Naive thymus-derived CD8-positive, alpha-beta T cell (primary cell): Measurements from ENCODE around the gene CGREF1. TPM values are rescaled to one million over a fixed set of nuclear protein-coding genes. Genes with fewer than 3 reads are reported as not detected.
A peak's percentile ranks its signal among the peaks of the same experiment; 100 is the strongest.

Experiments used
- ATAC-seq, 2 donors: fragments of 150-1000 bp; cut with Tn5 transposase in 1 of 2; sonication (Bioruptor Pico), chemical (Tn5 transposase) in 1 of 2; 1 replicate in 1 of 2; 2 replicates in 1 of 2; pipeline ENCODE4 v1.10.0; 2021; ENCODE audit warnings: mild to moderate bottlenecking in 2 of 2, moderate library complexity in 2 of 2
- POLR2A ChIA-PET: fragments of 350-600 bp; sonication (Branson Sonifier 250); formaldehyde crosslinking; loops from one replicate; lab custom pipeline; 2021; ENCODE audit warnings: antibody characterized with exemption; lab: Charles Lee
- DNase-seq, 10 donors: peaks; one replicate each; pipeline versions ENCODE4 v3.0.0 to v3.0.0-alpha.2; 2020 to 2022
- H3K27ac Mint-ChIP-seq, 10 donors: one replicate each; pipeline ENCODE4 v1.8.0; 2020 to 2022; ENCODE audit warnings: mild to moderate bottlenecking in 10 of 10, mixed read lengths in 10 of 10, moderate library complexity in 4 of 10, inconsistent platforms in 1 of 10
- H3K27me3 Mint-ChIP-seq, 5 donors: one replicate each; pipeline ENCODE4 v1.8.0; 2021 to 2022; ENCODE audit warnings: mixed read lengths in 5 of 5
- H3K36me3 Mint-ChIP-seq, 3 donors: one replicate each; pipeline ENCODE4 v1.8.0; 2020 to 2022; ENCODE audit warnings: mixed read lengths in 3 of 3, mild to moderate bottlenecking in 2 of 3, inconsistent platforms in 1 of 3
- H3K4me1 Mint-ChIP-seq, 4 donors: one replicate each; pipeline ENCODE4 v1.8.0; 2021 to 2022; ENCODE audit warnings: mixed read lengths in 4 of 4
- H3K4me3 Mint-ChIP-seq, 10 donors: one replicate each; pipeline ENCODE4 v1.8.0; 2020 to 2022; ENCODE audit warnings: mild to moderate bottlenecking in 10 of 10, mixed read lengths in 10 of 10, moderate library complexity in 6 of 10, inconsistent platforms in 1 of 10
- H3K9me3 Mint-ChIP-seq, 9 donors: one replicate each; pipeline ENCODE4 v1.8.0; 2020 to 2022; ENCODE audit warnings: mixed read lengths in 9 of 9, mild to moderate bottlenecking in 3 of 9, inconsistent platforms in 1 of 9, moderate library complexity in 1 of 9
- polyA plus RNA-seq, 3 donors: library from polyadenylated mRNA; unstranded; fragments of 300-500 nt; fragmentation: Illumina TruSeq; gene quantifications; one replicate each; pipeline ENCODE4 v1.2.3, GENCODE V29; 2021
- total RNA-seq, 8 experiments: library from RNA in 2 of 8; stranded (reverse) in 2 of 8; gene quantifications; one replicate each; pipeline ENCODE4 v1.2.3 and lab custom pipeline; 2021 to 2026

Gene CGREF1
- total and polyA plus RNA-seq, 5 experiments from 2014 or later, result 0.22 to 0.69 (median 0.40) TPM

GRCh38 chr2:27091746-27092695 is 26.9 kb downstream of the CGREF1 start:
- no peak overlapping the region for H3K4me3 Mint-ChIP-seq
- DNase-seq, result peak in 1 of 10 donors; percentile 31
- ATAC-seq, result no peak
- H3K9me3 Mint-ChIP-seq, result no peaks in the 10 kb centered on the region
- H3K27me3 Mint-ChIP-seq, result no peaks in the 10 kb centered on the region
- H3K36me3 Mint-ChIP-seq, result peaks cover 0 to 1% (median 0%) of the 10 kb centered on the region in 3 donors
- H3K27ac Mint-ChIP-seq, result peak overlapping the region in 2 of 10 donors; percentile 27 to 28
- peaks cover 4 to 25% (median 24%) of the 10 kb centered on the region in 4 donors for H3K4me1 Mint-ChIP-seq
- POLR2A ChIA-PET, result interaction anchor here (0.7 to 2.6 kb wide), 2 partner anchors 11 to 125 kb away, joined by 3 to 6 read pairs; partner anchors contain the start of gene CAD

- DNase-seq (peak in 1 of 10 donors; percentile 27), ATAC-seq (no peak)
- peaks cover 5 to 24% (median 18%) of the 10 kb centered on the region in 4 donors for H3K4me1 Mint-ChIP-seq
- POLR2A ChIA-PET, result interaction anchor here (2.4 to 12.2 kb wide), 3 partner anchors 8 to 38 kb away, joined by 6 to 197 read pairs (median 7); partner anchors contain the start of genes AGBL5 and OST4
- no peak overlapping the region for H3K4me3 Mint-ChIP-seq
- peaks cover 0 to 1% (median 0%) of the 10 kb centered on the region in 3 donors for H3K36me3 Mint-ChIP-seq
- H3K27me3 Mint-ChIP-seq, result no peaks in the 10 kb centered on the region
- H3K27ac Mint-ChIP-seq, result no peak overlapping the region
- no peaks in the 10 kb centered on the region for H3K9me3 Mint-ChIP-seq
These were observed 29.6 kb downstream of the CGREF1 start for GRCh38 chr2:27089111-27089954.

GRCh38 chr2:27088634-27089033 is 30.3 kb downstream of the CGREF1 start:
- POLR2A ChIA-PET, result interaction anchor here (1.0 to 12.2 kb wide), 3 partner anchors 18 to 191 kb away, joined by 3 to 197 read pairs (median 7); partner anchors contain the start of genes AGBL5 and OST4
- Mint-ChIP-seq H3K9me3 (no peaks in the 10 kb centered on the region), H3K4me1 (peaks cover 7 to 24% (median 18%) of the 10 kb centered on the region in 4 donors), H3K36me3 (peaks cover 0 to 1% (median 0%) of the 10 kb centered on the region in 3 donors), H3K4me3 (peak overlapping the region in 4 of 10 donors; percentile 20 to 74 (median 24)), H3K27me3 (no peaks in the 10 kb centered on the region), H3K27ac (peak overlapping the region in 2 of 10 donors; percentile 50 to 79)
- ATAC-seq (no peak), DNase-seq (peak in 1 of 10 donors; percentile 52)

GRCh38 chr2:27087823-27088410 is 31.0 kb downstream of the CGREF1 start:
- DNase-seq (no peak), ATAC-seq (no peak)
- peaks cover 7 to 24% (median 18%) of the 10 kb centered on the region in 4 donors for H3K4me1 Mint-ChIP-seq
- H3K36me3 Mint-ChIP-seq, result peaks cover 0 to 1% (median 0%) of the 10 kb centered on the region in 3 donors
- peak overlapping the region in 2 of 10 donors; percentile 46 to 66 for H3K27ac Mint-ChIP-seq
- POLR2A ChIA-PET, result interaction anchor here (1.0 to 12.2 kb wide), 5 partner anchors 8 to 192 kb away, joined by 3 to 197 read pairs (median 6); partner anchors contain the start of genes AGBL5, OST4 and PREB
- no peaks in the 10 kb centered on the region for H3K27me3 Mint-ChIP-seq
- no peaks in the 10 kb centered on the region for H3K9me3 Mint-ChIP-seq
- peak overlapping the region in 9 of 10 donors; percentile 74 to 89 (median 84) for H3K4me3 Mint-ChIP-seq

- Mint-ChIP-seq H3K27ac (peak within 1 kb of the TSS; percentile 63 to 93 (median 86)), H3K27me3 (no peaks in the 10 kb centered on the region), H3K4me3 (peak within 1 kb of the TSS; percentile 79 to 89 (median 85)), H3K36me3 (peaks cover 0 to 1% (median 0%) of the 10 kb centered on the region in 3 donors), H3K4me1 (peaks cover 7 to 24% (median 18%) of the 10 kb centered on the region in 4 donors), H3K9me3 (no peaks in the 10 kb centered on the region)
- POLR2A ChIA-PET, result interaction anchor here (0.7 to 12.2 kb wide), 10 partner anchors 9 to 284 kb away, joined by 3 to 197 read pairs (median 5); partner anchors contain the start of genes ABHD1, AGBL5, ATRAID and OST4
- peak in 2 of 10 donors; percentile 11 to 61 for DNase-seq
- no peak for ATAC-seq
These were observed 32.0 kb downstream of the CGREF1 start, which contains the start of gene KHK for GRCh38 chr2:27086724-27087593. KHK (plus strand) TSS chr2:27086772; CDS start chr2:27087260, 488 bp downstream.

GRCh38 chr2:27086090-27086723 is 32.7 kb downstream of the CGREF1 start:
- H3K4me1 Mint-ChIP-seq, result peaks cover 12 to 30% (median 24%) of the 10 kb centered on the region in 4 donors
- DNase-seq (peak; percentile 95 to 99 (median 99)), ATAC-seq (peak; percentile 90 to 91)
- POLR2A ChIA-PET, result interaction anchor here (0.7 to 12.2 kb wide), 11 partner anchors 9 to 285 kb away, joined by 3 to 197 read pairs (median 4); partner anchors contain the start of genes ABHD1, AGBL5, ATRAID and OST4
- H3K9me3 Mint-ChIP-seq, result no peaks in the 10 kb centered on the region
- peak overlapping the region; percentile 79 to 89 (median 85) for H3K4me3 Mint-ChIP-seq
- H3K27ac Mint-ChIP-seq, result peak overlapping the region in 8 of 10 donors; percentile 70 to 93 (median 86)
- H3K36me3 Mint-ChIP-seq, result no peaks in the 10 kb centered on the region
- no peaks in the 10 kb centered on the region for H3K27me3 Mint-ChIP-seq

- ATAC-seq, result no peak
- H3K4me3 Mint-ChIP-seq, result peak overlapping the region; percentile 55 to 89 (median 78)
- POLR2A ChIA-PET, result interaction anchor here (0.6 to 12.2 kb wide), 7 partner anchors 9 to 271 kb away, joined by 3 to 197 read pairs (median 4); partner anchors contain the start of genes AGBL5, GTF3C2 and OST4
- H3K27me3 Mint-ChIP-seq, result no peaks in the 10 kb centered on the region
- H3K36me3 Mint-ChIP-seq, result no peaks in the 10 kb centered on the region
- peaks cover 16 to 35% (median 29%) of the 10 kb centered on the region in 4 donors for H3K4me1 Mint-ChIP-seq
- H3K9me3 Mint-ChIP-seq, result no peaks in the 10 kb centered on the region
- peak overlapping the region; percentile 58 to 87 (median 71) for H3K27ac Mint-ChIP-seq
- DNase-seq, result peak in 4 of 10 donors; percentile 10 to 66 (median 28)
These were observed 33.2 kb downstream of the CGREF1 start for GRCh38 chr2:27085673-27086089.

GRCh38 chr2:27085062-27085672 is 33.8 kb downstream of the CGREF1 start:
- Mint-ChIP-seq H3K9me3 (no peaks in the 10 kb centered on the region), H3K36me3 (no peaks in the 10 kb centered on the region), H3K4me1 (peaks cover 17 to 40% (median 32%) of the 10 kb centered on the region in 4 donors), H3K27me3 (no peaks in the 10 kb centered on the region), H3K27ac (peak overlapping the region; percentile 58 to 87 (median 71)), H3K4me3 (peak overlapping the region; percentile 55 to 89 (median 78))
- POLR2A ChIA-PET, result interaction anchor here (0.6 to 12.2 kb wide), 6 partner anchors 8 to 271 kb away, joined by 3 to 197 read pairs (median 5); partner anchors contain the start of genes AGBL5, GTF3C2 and OST4
- DNase-seq (no peak), ATAC-seq (no peak)

- Mint-ChIP-seq H3K9me3 (no peaks in the 10 kb centered on the region), H3K36me3 (no peaks in the 10 kb centered on the region), H3K27ac (peak overlapping the region in 5 of 10 donors; percentile 49 to 85 (median 56)), H3K4me1 (peaks cover 17 to 44% (median 32%) of the 10 kb centered on the region in 4 donors), H3K4me3 (peak overlapping the region; percentile 30 to 89 (median 73)), H3K27me3 (no peaks in the 10 kb centered on the region)
- ATAC-seq, result no peak
- peak in 1 of 10 donors; percentile 27 for DNase-seq
- POLR2A ChIA-PET, result interaction anchor here (1.4 to 12.2 kb wide), 3 partner anchors 14 to 128 kb away, joined by 3 to 197 read pairs (median 129); partner anchors contain the start of genes AGBL5, ATRAID, OST4 and SLC5A6
These were observed 34.4 kb downstream of the CGREF1 start for GRCh38 chr2:27084297-27085061.
